Lung (tissue), 12 donors: ENCODE measurements around the gene C2orf15. TPM values are rescaled to one million over a fixed set of nuclear protein-coding genes. Genes with fewer than 3 reads are reported as not detected.

Source experiments
- ATAC-seq: fragments of 200-7000 bp; cut with Tn5 transposase; one replicate; pipeline ENCODE4 v1.9.1; 2020; ENCODE audit warnings: moderate number of reproducible peaks; ENCODE audit not compliant: insufficient read depth, low FRiP score
- DNase-seq, 3 donors: peaks; one replicate each; pipeline ENCODE4 v3.0.0-alpha.2; 2013 to 2017
- H3K27ac ChIP-seq, 2 donors: one replicate each; pipeline ENCODE4 v1.5.1; 2013; ENCODE audit warnings: mild to moderate bottlenecking in 2 of 2, moderate library complexity in 2 of 2, control low read depth in 1 of 2, inconsistent platforms in 1 of 2, low read depth in 1 of 2, low read length in 1 of 2
- H3K27me3 ChIP-seq, 3 donors: one replicate each; pipeline ENCODE4 v1.5.1; 2013; ENCODE audit warnings: low read length in 2 of 3; ENCODE audit not compliant: control insufficient read depth in 3 of 3, insufficient read depth in 3 of 3
- H3K36me3 ChIP-seq, 4 donors: one replicate each; pipeline ENCODE4 v1.5.1; 2013; ENCODE audit warnings: low read length in 4 of 4, mild to moderate bottlenecking in 1 of 4, moderate library complexity in 1 of 4; ENCODE audit not compliant: control insufficient read depth in 4 of 4, insufficient read depth in 4 of 4
- H3K4me1 ChIP-seq, 5 donors: one replicate each; pipeline ENCODE4 v1.5.1; 2013; ENCODE audit warnings: low read length in 5 of 5, mild to moderate bottlenecking in 2 of 5, moderate library complexity in 1 of 5; ENCODE audit not compliant: control insufficient read depth in 5 of 5, insufficient read depth in 5 of 5
- H3K4me3 ChIP-seq: one replicate; pipeline ENCODE4 v1.5.1; 2013; ENCODE audit warnings: mild to moderate bottlenecking, control low read depth, moderate library complexity
- H3K9ac ChIP-seq, 2 donors: one replicate each; pipeline ENCODE4 v1.5.1; 2013; ENCODE audit warnings: low read length in 2 of 2, control low read depth in 1 of 2; ENCODE audit not compliant: insufficient read depth in 1 of 2
- H3K9me3 ChIP-seq, 4 donors: one replicate each; pipeline ENCODE4 v1.5.1; 2013; ENCODE audit warnings: low read length in 3 of 4, mild to moderate bottlenecking in 1 of 4, moderate library complexity in 1 of 4; ENCODE audit not compliant: control insufficient read depth in 4 of 4, insufficient read depth in 3 of 4
- CTCF ChIP-seq: IDR thresholded peaks from 2 replicates; pipeline ENCODE4 v1.5.1; 2012; ENCODE audit warnings: mild to moderate bottlenecking; ENCODE audit errors: control extremely low read depth, extremely low read depth
- WGBS, 2 donors: extraction: QIAGEN DNeasy Blood & Tissue Kit; methylation state at CpG; one replicate each; pipeline ENCODE4 v1.1.7; 2013; 5-methylcytosine and 5-hydroxymethylcytosine counted together
- polyA plus RNA-seq, 2 donors: library from polyadenylated mRNA; stranded (reverse); fragments of 200-250 nt; gene quantifications; one replicate each; pipeline ENCODE4 v1.2.1, GENCODE V29; 2013
- total RNA-seq, 2 donors: library from RNA; depleted of rRNA in 1 of 2; stranded (reverse); fragments of >200 nt in 1 of 2; gene quantifications; one replicate each; pipeline ENCODE4 v1.2.1, GENCODE V29; 2014 to 2021
- donor health status: control.
- donor health status: control.
- donor health status: Bipolar disorder and iron deficiency.
- donor health status: healthy.
- donor health status: DM: yes; HTN: yes; CAD: no.

C2orf15 gene
- total and polyA plus RNA-seq, 4 donors = 2.2 to 4.8 (median 3.2) TPM

GRCh38 chr2:99152199-99152895 lies 10.8 kb downstream of the C2orf15 start:
- no peaks in the 10 kb centered on the region for H3K9me3 ChIP-seq
- no peak for DNase-seq
- H3K4me1 ChIP-seq = peaks cover 4 to 18% (median 5%) of the 10 kb centered on the region in 5 donors
- no peak overlapping the region for H3K27ac ChIP-seq
- 90 to 92% methylated on average over 7 of the region's 7 CpGs for WGBS, 2 donors
- ATAC-seq = no peak
- H3K27me3 ChIP-seq = no peaks in the 10 kb centered on the region
- H3K9ac ChIP-seq = no peak overlapping the region
- H3K36me3 ChIP-seq = peaks cover 2 to 10% (median 3%) of the 10 kb centered on the region in 4 donors
- no peak for TF ChIP-seq CTCF
- H3K4me3 ChIP-seq = no peak overlapping the region

- H3K9me3 ChIP-seq = no peaks in the 10 kb centered on the region
Observed at GRCh38 chr2:99153921-99154604, 12.6 kb downstream of the C2orf15 start.

GRCh38 chr2:99154643-99155536 lies 13.4 kb downstream of the C2orf15 start, which contains the start of the genes LIPT1 and TSGA10:
TSS of gene LIPT1 (plus strand) at chr2:99154967. CDS start at chr2:99161958, 6,991 bp downstream.
TSS of gene TSGA10 (minus strand) at chr2:99154942. CDS start at chr2:99109439, 45,503 bp downstream.
- Histone ChIP-seq H3K36me3 (peaks cover 4 to 19% (median 8%) of the 10 kb centered on the region in 4 donors), H3K4me3 (peak within 1 kb of the TSS; percentile 84), H3K27me3 (no peaks in the 10 kb centered on the region), H3K4me1 (peaks cover 4 to 18% (median 5%) of the 10 kb centered on the region in 5 donors), H3K9ac (peak within 1 kb of the TSS; percentile 64 to 94), H3K27ac (peak within 1 kb of the TSS; percentile 93 to 98), H3K9me3 (no peaks in the 10 kb centered on the region)
- 0 to 1% methylated on average over 64 to 70 of the region's 70 CpGs for WGBS, 2 donors
- DNase-seq (peak; percentile 93 to 97 (median 94)), ATAC-seq (peak; percentile 97)
- TF ChIP-seq CTCF = no peak

More at GRCh38 chr2:99153921-99154604, 12.6 kb downstream of the C2orf15 start:
- peaks cover 4 to 18% (median 5%) of the 10 kb centered on the region in 5 donors for H3K4me1 ChIP-seq
- TF ChIP-seq CTCF = no peak
- no peaks in the 10 kb centered on the region for H3K27me3 ChIP-seq
- peak in 1 of 3 donors; percentile 4 for DNase-seq
- ATAC-seq = no peak
- whole genome bisulfite sequencing, 2 donors = 41 to 42% methylated on average over 12 of the region's 12 CpGs
- peak overlapping the region; percentile 84 for H3K4me3 ChIP-seq
- H3K9ac ChIP-seq = peak overlapping the region; percentile 57 to 58
- peak overlapping the region; percentile 93 to 98 for H3K27ac ChIP-seq
- H3K36me3 ChIP-seq = peaks cover 2 to 16% (median 6%) of the 10 kb centered on the region in 4 donors
